ENCODE measurements around the gene IKZF2. TPM values are rescaled to one million over a fixed set of nuclear protein-coding genes. Genes with fewer than 3 reads are reported as not detected.

Gene IKZF2
- total RNA-seq, 4 donors from 2014 or later, result 2.6 to 14.5 (median 4.2) TPM

- TF ChIP-seq CTCF (IDR thresholded peaks at IDR 0.05) (no peak), POLR2A (IDR thresholded peaks at IDR 0.05) (no peak)
- no peak overlapping the region for H3K4me3 ChIP-seq
- no peaks in the 10 kb centered on the region for H3K27me3 ChIP-seq
- intact Hi-C loops (cut with DNase I; ENCODE audit: low total_unique reads), result no loop called here
- H3K27ac ChIP-seq, result no peak overlapping the region
- no peaks in the 10 kb centered on the region for H3K9me3 ChIP-seq
- no peaks in the 10 kb centered on the region for H3K4me1 ChIP-seq
- H3K36me3 ChIP-seq, result no peaks in the 10 kb centered on the region
- no peak for DNase-seq
Measured at GRCh38 chr2:212968284-212969081, 182.9 kb downstream of the IKZF2 start.

- H3K9me3 ChIP-seq, result no peaks in the 10 kb centered on the region
Measured at GRCh38 chr2:212966884-212967283, 184.5 kb downstream of the IKZF2 start.

GRCh38 chr2:212962691-212963090 is 188.7 kb downstream of the IKZF2 start:
- no peak overlapping the region for H3K4me3 ChIP-seq
- H3K9me3 ChIP-seq, result no peaks in the 10 kb centered on the region
- no peaks in the 10 kb centered on the region for H3K27me3 ChIP-seq
- H3K36me3 ChIP-seq, result no peaks in the 10 kb centered on the region
- intact Hi-C loops (cut with DNase I; ENCODE audit: low total_unique reads), result no loop called here
- DNase-seq, result no peak
- H3K4me1 ChIP-seq, result no peaks in the 10 kb centered on the region
- TF ChIP-seq CTCF (IDR thresholded peaks at IDR 0.05) (no peak), POLR2A (IDR thresholded peaks at IDR 0.05) (no peak)
- H3K27ac ChIP-seq, result no peak overlapping the region

More at GRCh38 chr2:212966884-212967283, 184.5 kb downstream of the IKZF2 start:
- Histone ChIP-seq H3K27me3 (no peaks in the 10 kb centered on the region), H3K36me3 (no peaks in the 10 kb centered on the region), H3K4me3 (no peak overlapping the region), H3K4me1 (no peaks in the 10 kb centered on the region), H3K27ac (no peak overlapping the region)
- no peak for DNase-seq
- intact Hi-C loops (cut with DNase I; ENCODE audit: low total_unique reads), result no loop called here
- TF ChIP-seq CTCF (IDR thresholded peaks at IDR 0.05) (no peak), POLR2A (IDR thresholded peaks at IDR 0.05) (no peak)

GRCh38 chr2:212961255-212961654 is 190.2 kb downstream of the IKZF2 start:
- Histone ChIP-seq H3K36me3 (no peaks in the 10 kb centered on the region), H3K27ac (no peak overlapping the region), H3K9me3 (no peaks in the 10 kb centered on the region), H3K4me3 (no peak overlapping the region), H3K4me1 (no peaks in the 10 kb centered on the region), H3K27me3 (no peaks in the 10 kb centered on the region)
- no peak for TF ChIP-seq POLR2A (IDR thresholded peaks at IDR 0.05)
- TF ChIP-seq CTCF (IDR thresholded peaks at IDR 0.05), result no peak
- intact Hi-C loops (cut with DNase I; ENCODE audit: low total_unique reads), result no loop called here
- DNase-seq, result no peak

GRCh38 chr2:212960336-212960735 is 191.1 kb downstream of the IKZF2 start:
- no peaks in the 10 kb centered on the region for H3K4me1 ChIP-seq
- DNase-seq, result no peak
- TF ChIP-seq POLR2A (IDR thresholded peaks at IDR 0.05) (no peak), CTCF (IDR thresholded peaks at IDR 0.05) (no peak)
- H3K4me3 ChIP-seq, result no peak overlapping the region
- H3K36me3 ChIP-seq, result no peaks in the 10 kb centered on the region
- no peak overlapping the region for H3K27ac ChIP-seq
- H3K27me3 ChIP-seq, result no peaks in the 10 kb centered on the region
- H3K9me3 ChIP-seq, result no peaks in the 10 kb centered on the region
- intact Hi-C loops (cut with DNase I; ENCODE audit: low total_unique reads), result no loop called here

Data from uterus (tissue), 4 donors.